BJ (cell line): ENCODE data around the gene ATL2. TPM values are rescaled to one million over a fixed set of nuclear protein-coding genes. Genes with fewer than 3 reads are reported as not detected.

ENCODE experiments used
- CTCF ChIA-PET: fragments of 350-600 bp; formaldehyde crosslinking; extraction: SDS; loops from one replicate; lab custom pipeline; 2021; ENCODE audit warnings: antibody characterized with exemption, inconsistent platforms; lab: Yijun Ruan, JAX
- POLR2A ChIA-PET: fragments of 300-600 bp; sonication (Branson Sonifier 250); formaldehyde crosslinking; extraction: SDS; loops from one replicate; lab custom pipeline; 2021; ENCODE audit warnings: antibody characterized with exemption; lab: Charles Lee
- DNase-seq: peaks from one replicate; pipeline ENCODE4 v3.0.0-alpha.2; 2011; ENCODE audit warnings: low read depth
- H3K27me3 ChIP-seq: 2 replicates; pipeline ENCODE4 v1.6.0; 2011; ENCODE audit warnings: low read length; ENCODE audit not compliant: control insufficient read depth, insufficient read depth
- H3K36me3 ChIP-seq: 2 replicates; pipeline ENCODE4 v1.5.1; 2011; ENCODE audit warnings: low read length; ENCODE audit not compliant: control insufficient read depth, insufficient read depth
- H3K4me3 ChIP-seq: 2 replicates; pipeline ENCODE4 v1.5.1; 2011; ENCODE audit warnings: low read depth, mild to moderate bottlenecking, control low read depth, low read length
- polyA plus RNA-seq: library from polyadenylated mRNA; depleted of rRNA; stranded (reverse); fragments of >200 nt; gene quantifications from 2 replicates; pipeline ENCODE4 v1.2.3, GENCODE V29; 2011
- TF ChIP-seq, protein P1 (sequence below): IDR thresholded peaks from 2 replicates; pipeline ENCODE4 v1.5.1; 2011; ENCODE audit warnings: low read depth, mild to moderate bottlenecking, control low read depth, inconsistent platforms, low read length, moderate library complexity; ENCODE audit not compliant: insufficient read depth

ATL2 gene
- polyA plus RNA-seq, 1 experiment: 9.3 TPM

DNA sequence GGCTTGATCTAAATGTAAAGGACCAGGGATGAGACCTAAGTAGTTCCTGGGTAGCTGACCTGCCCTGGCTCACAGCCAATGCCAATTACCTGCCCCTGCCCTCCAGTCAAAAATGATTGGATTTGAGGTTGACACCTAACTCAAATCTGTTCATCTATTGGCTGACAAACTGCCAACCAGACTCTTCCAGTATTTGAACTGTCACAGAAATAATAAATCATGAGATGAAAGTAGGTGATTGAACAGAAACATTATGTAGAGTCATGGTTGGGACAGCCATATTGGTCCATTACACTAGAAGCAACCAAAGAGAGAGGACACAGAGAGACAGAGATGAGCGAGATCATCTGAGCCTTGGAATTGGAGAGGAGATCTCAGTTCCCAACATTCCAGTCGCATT lies 109.1 kb downstream of the ATL2 start:
- CTCF ChIA-PET: interaction anchor here (0.6 kb wide), 1 partner anchor 23 kb away, joined by 3 read pairs; no protein-coding TSS in a partner anchor

DNA sequence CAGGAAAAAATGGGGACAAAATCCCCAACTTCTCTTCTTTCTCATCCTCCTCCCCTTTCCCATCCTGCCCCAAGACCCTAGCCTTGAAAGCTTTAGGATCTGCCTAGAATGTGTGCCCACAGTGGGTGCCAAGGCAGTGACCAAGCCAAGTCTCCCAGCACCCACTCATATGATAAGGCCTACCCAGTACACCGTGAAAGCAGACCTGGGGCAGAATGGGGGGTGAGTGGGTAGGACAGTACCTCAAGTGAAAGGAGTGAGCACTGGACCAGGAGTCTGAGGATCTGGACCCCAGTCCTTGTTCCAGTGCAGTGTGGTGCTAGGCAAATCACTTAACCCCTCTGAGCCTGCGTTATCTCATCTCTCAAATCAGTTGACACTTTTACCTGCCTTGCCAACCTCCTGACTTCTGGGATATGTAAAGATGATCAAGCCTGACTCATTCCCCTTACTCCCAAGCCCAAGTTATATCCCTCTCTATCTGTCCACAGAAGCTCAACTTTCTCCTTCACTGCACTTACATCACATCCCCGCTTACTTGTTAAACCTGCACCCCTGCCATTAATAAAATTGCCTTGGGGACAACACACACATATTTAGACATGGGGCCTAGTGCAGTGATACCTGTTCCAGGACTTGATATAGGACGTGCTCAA lies 109.7 kb downstream of the ATL2 start:
- ChIA-PET CTCF (no interaction called here), POLR2A (no interaction called here)
- TF ChIP-seq, protein P1, sequence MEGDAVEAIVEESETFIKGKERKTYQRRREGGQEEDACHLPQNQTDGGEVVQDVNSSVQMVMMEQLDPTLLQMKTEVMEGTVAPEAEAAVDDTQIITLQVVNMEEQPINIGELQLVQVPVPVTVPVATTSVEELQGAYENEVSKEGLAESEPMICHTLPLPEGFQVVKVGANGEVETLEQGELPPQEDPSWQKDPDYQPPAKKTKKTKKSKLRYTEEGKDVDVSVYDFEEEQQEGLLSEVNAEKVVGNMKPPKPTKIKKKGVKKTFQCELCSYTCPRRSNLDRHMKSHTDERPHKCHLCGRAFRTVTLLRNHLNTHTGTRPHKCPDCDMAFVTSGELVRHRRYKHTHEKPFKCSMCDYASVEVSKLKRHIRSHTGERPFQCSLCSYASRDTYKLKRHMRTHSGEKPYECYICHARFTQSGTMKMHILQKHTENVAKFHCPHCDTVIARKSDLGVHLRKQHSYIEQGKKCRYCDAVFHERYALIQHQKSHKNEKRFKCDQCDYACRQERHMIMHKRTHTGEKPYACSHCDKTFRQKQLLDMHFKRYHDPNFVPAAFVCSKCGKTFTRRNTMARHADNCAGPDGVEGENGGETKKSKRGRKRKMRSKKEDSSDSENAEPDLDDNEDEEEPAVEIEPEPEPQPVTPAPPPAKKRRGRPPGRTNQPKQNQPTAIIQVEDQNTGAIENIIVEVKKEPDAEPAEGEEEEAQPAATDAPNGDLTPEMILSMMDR: no peak
- Histone ChIP-seq H3K36me3 (no peaks in the 10 kb centered on the region), H3K4me3 (no peak overlapping the region), H3K27me3 (peaks cover 1% of the 10 kb centered on the region)
- DNase-seq: no peak

More for the DNA sequence above, 109.1 kb downstream of the ATL2 start:
- DNase-seq: no peak
- H3K27me3 ChIP-seq: peaks cover 1% of the 10 kb centered on the region
- no peaks in the 10 kb centered on the region for H3K36me3 ChIP-seq
- POLR2A ChIA-PET: no interaction called here
- H3K4me3 ChIP-seq: no peak overlapping the region
- TF ChIP-seq, protein P1: no peak

DNA sequence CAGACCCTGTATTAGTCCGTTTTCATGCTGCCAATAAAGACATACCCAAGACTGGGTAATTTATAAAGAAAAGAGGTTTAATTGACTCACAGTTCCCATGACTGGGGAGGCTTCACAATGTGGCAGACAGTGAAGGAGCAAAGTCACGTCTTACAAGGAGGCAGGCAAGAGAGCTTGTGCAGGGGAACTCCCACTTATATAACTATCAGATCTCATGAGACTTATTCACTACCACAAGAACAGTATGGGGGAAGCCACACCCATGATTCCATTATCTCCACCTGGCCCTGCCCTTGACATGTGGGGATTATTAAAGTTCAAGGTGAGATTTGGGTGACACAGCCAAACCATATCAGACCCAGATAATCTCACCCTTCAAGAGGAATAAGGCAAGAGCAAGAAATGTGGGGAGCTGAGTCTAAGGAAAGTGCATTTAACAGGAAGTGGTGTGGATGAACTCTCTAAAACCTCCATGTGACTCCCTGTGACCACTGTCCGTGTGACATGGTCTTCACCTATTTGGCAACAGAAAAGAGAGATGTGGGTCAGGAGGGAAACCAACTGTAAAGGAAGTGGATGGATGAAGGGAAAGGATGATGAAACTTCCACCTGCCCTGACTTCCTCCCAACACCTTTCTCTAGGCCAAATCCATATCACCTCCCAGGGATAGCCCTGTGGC lies 110.6 kb downstream of the ATL2 start:
- Histone ChIP-seq H3K27me3 (peaks cover 1% of the 10 kb centered on the region), H3K36me3 (no peaks in the 10 kb centered on the region), H3K4me3 (no peak overlapping the region)
- CTCF ChIA-PET: interaction anchor here (0.9 to 4.7 kb wide), 2 partner anchors 8 to 153 kb away, joined by 3 to 17 read pairs; no protein-coding TSS in a partner anchor
- TF ChIP-seq, protein P1: no peak
- POLR2A ChIA-PET: no interaction called here
- DNase-seq: no peak

DNA sequence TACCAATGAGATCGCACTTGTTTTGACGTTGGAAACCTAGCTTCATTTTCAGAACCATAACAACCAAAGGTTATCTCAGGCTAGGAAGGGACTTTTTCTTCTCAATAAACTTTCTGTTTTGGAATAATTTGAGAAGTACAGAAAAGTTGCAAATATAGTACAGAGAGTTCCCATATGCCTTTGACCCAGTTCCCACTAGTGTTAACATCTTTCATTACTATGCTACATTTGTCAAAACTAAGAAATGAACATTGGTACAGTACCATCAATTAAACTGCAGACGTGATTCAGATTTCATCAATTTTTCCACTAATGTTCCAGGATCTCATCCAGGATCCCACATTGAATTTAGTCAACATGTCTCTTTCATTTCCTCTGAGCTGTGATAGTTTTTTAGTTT lies 111.6 kb downstream of the ATL2 start:
- peaks cover 3% of the 10 kb centered on the region for H3K27me3 ChIP-seq
- no peak for DNase-seq
- TF ChIP-seq, protein P1: no peak
- H3K36me3 ChIP-seq: no peaks in the 10 kb centered on the region
- POLR2A ChIA-PET: no interaction called here
- no peak overlapping the region for H3K4me3 ChIP-seq
- CTCF ChIA-PET: interaction anchor here (0.8 to 4.7 kb wide), 3 partner anchors 9 to 283 kb away, joined by 3 to 17 read pairs (median 3); no protein-coding TSS in a partner anchor
